ENCODE data around the gene GOLGA3.

DNA sequence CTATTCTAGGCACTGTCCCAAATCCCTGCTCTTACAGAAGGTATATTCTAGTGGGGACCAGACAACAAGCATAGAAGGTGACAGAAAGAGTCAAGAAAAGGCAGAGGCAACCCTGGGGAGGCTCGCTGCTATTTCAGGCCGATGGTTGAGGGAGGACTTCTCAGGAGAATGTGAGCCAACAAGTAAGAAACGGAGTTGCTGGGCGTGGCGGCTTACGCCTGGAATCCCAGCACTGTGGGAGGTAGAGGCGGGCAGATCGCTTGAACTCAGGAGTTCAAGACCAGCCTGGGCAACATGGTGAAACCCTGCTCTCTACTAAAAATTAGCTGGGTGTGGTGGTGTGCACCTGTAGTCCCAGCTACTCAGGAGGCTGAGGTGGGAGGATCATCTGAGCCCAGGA lies 4.7 kb upstream of the GOLGA3 start:
- TF ChIP-seq, protein P1, sequence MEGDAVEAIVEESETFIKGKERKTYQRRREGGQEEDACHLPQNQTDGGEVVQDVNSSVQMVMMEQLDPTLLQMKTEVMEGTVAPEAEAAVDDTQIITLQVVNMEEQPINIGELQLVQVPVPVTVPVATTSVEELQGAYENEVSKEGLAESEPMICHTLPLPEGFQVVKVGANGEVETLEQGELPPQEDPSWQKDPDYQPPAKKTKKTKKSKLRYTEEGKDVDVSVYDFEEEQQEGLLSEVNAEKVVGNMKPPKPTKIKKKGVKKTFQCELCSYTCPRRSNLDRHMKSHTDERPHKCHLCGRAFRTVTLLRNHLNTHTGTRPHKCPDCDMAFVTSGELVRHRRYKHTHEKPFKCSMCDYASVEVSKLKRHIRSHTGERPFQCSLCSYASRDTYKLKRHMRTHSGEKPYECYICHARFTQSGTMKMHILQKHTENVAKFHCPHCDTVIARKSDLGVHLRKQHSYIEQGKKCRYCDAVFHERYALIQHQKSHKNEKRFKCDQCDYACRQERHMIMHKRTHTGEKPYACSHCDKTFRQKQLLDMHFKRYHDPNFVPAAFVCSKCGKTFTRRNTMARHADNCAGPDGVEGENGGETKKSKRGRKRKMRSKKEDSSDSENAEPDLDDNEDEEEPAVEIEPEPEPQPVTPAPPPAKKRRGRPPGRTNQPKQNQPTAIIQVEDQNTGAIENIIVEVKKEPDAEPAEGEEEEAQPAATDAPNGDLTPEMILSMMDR (IDR thresholded peaks at IDR 0.05): no peak
- no peak for TF ChIP-seq EZH2 (IDR thresholded peaks at IDR 0.05; ENCODE audit: borderline replicate concordance, insufficient read depth, low read depth, low read length, poor library complexity, severe bottlenecking)

All from B cell (primary cell).